Hypothalamus (tissue), 51 donors: Measurements from ENCODE around the gene TOGARAM1.

Source experiments
- DNase-seq, 51 donors: peaks; one replicate each; lab custom pipeline; 2025; lab: John Stamatoyannopoulos, UW

The TOGARAM1 gene

DNA sequence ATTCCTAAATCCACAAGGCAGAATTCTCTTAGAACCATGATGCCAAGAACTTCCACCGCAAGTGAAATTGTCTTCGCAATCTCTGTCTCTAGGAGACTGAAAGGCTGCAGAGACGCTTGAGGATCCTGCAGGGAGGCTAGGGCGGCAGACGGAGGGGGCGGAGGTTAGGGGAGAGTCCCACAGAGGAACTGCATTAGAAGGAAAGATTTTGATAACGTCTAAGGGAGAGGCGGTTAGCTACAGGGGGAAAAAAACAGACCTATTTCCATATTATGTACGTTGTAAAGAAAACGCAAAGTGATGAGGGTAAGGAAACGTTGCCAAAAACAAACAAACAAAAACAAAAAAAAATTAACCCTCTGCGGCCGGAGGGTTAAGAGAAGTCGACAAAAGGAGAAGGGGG lies 838 bp upstream of the TOGARAM1 start:
- peak in 28 of 51 donors; percentile 2 to 50 (median 22) for DNase-seq

DNA sequence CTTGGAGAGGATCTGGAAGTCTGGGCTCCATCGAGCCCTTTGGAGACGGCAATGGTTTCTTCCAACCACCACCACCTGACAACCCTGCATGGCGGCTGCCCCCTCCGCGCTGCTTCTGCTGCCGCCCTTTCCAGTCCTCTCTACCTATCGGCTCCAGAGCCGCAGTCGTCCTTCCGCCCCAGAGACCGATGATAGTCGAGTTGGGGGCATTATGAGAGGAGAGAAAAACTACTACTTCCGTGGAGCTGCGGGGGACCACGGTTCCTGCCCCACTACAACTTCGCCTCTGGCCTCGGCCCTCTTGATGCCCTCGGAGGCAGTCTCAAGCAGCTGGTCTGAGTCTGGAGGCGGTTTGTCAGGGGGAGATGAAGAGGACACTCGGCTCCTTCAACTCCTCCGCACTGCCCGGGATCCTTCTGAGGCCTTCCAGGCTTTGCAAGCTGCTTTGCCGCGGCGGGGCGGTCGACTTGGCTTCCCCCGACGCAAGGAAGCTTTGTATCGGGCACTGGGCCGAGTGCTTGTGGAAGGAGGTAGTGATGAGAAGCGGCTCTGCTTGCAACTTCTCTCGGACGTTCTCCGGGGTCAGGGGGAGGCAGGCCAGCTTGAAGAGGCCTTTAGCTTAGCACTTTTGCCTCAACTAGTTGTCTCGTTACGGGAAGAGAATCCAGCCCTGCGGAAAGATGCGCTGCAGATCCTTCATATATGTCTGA lies 499 bp downstream of the TOGARAM1 start:
- DNase-seq: peak in 39 of 51 donors; percentile 30 to 88 (median 65)

DNA sequence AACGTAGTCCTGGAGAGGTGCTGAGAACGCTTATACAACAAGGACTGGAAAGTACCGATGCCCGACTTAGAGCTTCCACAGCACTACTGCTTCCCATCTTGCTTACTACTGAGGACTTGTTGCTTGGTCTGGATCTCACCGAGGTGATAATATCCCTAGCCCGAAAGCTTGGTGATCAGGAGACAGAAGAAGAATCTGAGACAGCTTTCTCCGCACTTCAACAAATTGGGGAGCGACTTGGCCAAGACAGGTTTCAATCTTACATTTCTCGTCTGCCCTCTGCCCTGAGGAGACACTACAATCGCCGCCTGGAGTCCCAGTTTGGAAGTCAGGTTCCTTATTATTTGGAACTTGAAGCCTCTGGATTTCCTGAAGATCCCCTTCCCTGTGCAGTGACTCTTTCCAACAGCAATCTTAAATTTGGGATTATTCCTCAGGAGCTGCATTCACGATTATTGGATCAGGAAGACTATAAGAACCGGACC lies 1.1 kb downstream of the TOGARAM1 start:
- peak in 3 of 51 donors; percentile 4 to 50 (median 37) for DNase-seq

DNA sequence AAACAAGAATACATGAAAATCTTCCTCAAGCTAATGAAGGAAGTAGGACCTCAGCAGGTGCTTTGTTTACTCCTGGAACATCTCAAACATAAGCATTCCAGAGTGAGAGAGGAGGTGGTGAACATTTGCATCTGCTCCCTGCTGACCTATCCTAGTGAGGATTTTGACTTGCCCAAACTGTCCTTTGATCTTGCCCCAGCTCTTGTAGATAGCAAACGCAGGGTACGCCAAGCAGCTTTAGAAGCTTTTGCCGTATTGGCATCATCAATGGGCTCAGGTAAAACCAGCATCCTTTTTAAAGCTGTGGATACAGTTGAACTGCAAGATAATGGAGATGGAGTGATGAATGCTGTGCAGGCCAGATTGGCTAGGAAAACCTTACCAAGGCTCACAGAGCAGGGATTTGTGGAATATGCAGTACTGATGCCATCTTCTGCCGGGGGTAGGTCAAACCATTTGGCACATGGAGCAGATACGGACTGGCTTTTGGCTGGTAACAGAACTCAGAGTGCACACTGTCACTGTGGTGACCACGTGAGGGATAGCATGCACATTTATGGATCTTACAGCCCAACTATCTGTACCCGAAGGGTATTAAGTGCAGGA lies 1.9 kb downstream of the TOGARAM1 start:
- peak in 19 of 51 donors; percentile 4 to 30 (median 12) for DNase-seq

DNA sequence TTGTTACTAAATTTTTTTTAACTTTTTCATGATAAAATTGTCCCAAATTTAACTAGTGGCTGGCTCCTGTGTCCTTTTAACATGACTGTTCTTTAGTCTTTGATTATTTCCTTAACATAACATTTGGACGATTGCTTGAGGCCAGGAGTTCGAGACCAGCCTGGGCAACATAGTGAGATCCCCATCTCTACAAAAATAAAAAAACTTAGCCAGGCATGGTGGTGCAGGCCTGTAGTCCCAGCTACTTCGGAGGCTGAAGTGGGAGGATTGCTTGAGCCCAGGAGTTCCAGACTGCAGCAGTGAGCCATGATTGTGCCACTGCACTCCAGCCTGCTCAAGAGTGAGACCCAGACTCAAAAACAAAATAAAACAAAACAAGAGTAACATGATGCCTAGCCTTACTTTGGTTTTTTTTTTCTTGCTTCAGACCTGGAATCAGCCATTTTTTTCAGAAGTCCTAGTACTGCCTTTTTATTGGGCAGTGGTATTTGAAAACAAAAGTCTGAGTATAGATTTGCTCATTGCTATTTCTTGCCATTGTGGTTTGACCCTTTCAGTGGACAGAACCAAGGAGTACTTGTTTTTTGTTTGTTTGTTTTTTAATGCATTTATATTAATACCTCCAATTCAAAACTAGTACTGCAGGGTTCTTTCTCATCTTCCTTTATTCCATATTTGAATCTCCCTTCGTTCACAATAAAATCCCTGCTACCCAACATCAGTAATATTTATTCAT lies 4.8 kb downstream of the TOGARAM1 start:
- no peak for DNase-seq

DNA sequence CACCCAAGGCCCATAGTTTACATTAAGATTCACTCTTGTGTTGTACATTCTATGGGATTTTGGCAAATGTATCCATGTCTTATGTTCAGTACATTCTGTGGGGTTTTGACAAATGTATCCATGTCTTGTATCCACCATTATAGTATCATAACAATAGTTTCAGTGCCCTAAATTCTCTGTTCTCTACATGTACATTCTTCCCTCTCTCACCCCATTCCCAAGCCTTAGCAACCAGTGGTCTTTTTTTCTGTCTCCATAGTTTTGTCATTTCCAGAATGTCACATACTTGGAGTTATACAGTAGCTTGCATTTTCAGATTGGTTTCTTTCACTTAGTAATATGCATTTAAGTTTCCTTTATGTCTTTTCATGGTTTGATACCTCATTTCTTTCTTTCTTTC lies 6.7 kb downstream of the TOGARAM1 start:
- no peak for DNase-seq

DNA sequence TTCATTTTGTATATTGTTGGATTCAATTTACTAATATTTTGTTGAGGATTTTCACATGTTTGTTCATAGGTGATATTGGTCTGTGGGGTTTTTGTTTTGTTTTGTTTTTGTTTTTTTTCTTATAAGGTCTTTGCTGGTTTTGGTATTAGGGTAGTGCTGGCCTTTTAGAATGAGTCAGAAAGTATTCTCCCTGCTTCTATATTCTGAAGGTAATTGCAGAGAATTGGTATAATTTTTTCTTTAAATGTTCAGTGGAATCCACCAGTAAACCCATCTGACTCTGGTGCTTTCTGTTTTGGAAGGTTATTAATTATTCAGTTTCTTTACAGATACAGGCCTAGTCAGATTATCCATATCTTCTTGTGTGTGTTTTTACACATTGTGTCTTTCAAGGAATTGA lies 8.9 kb downstream of the TOGARAM1 start:
- DNase-seq: no peak

DNA sequence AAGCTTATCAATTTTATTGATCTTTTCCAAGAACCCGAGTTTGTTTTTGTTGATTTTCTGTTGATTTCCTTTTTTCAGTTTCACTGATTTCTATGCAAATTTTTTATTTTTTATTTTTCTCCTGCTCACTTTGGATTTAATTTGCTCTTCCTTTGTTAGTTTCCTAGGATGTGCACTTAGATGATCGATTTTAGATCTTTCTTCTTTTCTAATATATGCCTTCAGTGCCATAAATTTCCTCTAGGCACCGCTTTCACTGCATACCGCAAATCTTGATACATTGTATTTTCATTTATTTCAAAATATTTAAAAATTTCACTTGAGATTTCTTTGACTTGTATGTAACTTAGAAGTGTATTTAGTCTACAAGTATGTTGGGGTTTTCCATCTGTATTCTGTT lies 9.5 kb downstream of the TOGARAM1 start:
- DNase-seq: no peak

DNA sequence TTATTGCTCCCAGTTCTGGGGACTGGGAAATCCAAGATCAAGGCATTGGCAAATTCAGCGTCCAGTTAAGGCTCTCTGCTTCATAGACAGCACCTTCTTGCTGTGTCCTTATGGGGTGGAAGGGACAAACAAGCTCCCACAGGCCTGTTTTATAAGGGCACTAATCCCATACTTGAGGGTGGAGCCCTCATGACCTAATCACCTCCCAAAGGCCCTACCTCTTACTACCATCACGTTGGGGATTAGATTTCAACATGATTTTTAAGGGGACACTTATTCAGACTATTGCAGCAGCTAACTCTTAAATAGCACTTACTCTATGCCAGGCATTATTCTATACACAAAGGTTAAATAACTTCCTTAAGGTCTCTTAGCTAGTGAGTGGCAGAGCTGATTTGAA lies 17.3 kb downstream of the TOGARAM1 start:
- no peak for DNase-seq

DNA sequence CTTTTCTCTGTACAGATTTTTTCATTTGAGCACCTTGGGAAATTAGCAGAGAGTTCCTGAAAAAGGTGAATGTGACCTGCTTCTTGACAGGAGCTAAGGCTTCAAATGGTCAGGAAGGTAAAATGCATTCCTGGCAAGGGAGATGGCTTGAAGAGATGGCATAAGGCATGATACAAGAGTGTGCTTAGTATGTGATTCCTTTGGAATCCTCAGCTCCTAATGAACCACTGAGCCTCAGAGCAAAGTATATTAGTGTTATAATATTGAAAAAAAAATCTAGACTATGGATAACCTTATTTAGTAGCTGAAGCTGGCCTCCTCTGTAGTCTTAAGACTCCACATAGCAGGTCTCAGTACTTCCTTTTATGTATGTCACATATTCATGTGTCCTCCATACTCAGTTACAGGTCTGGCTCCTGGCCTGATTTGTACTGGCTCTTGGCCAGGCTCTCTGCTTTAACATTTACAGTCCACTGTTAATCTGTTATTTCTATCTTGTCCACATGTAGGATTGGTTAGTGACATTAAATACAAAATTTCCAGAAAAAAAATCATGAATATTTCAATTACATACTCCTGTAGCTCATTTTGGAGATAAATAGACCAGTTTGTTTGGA lies 17.9 kb downstream of the TOGARAM1 start:
- no peak for DNase-seq

DNA sequence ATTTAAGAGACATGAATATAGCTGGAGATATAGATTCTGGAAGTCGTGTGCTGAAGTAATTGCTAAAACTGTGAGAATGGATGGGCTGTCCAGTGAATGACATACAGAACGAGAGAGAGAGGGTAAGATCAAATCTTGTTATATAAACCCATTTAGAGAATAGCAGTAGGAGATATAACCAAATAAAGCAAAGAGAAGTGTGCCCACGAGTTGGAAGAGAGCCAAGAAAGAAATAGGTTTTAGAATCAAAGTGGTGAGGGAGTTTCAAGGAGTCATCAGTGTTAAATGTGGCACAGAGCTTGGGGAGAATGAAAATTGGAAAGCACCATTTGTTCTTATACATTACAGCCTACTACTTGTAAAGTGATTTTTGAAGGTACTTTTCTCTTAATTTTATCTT lies 19.2 kb downstream of the TOGARAM1 start:
- DNase-seq: no peak

DNA sequence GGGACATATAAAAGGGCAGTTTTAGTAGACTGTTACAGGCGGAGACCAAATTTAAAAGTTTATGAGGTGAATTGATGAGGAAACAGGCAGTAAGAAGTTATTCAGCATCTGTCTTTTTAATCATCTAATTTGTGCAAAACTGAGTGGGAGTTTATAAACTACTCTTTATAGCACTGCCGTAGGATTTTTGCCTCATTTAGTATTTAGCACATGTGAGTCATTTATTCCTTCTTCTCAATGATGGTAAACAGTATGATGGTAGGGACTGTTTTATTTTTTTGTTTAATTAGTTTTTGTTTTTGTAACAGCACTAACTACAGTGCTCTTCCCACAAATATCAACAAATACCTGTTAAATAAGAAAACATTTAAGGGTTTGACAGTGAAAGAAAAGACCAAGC lies 20.6 kb downstream of the TOGARAM1 start:
- no peak for DNase-seq

DNA sequence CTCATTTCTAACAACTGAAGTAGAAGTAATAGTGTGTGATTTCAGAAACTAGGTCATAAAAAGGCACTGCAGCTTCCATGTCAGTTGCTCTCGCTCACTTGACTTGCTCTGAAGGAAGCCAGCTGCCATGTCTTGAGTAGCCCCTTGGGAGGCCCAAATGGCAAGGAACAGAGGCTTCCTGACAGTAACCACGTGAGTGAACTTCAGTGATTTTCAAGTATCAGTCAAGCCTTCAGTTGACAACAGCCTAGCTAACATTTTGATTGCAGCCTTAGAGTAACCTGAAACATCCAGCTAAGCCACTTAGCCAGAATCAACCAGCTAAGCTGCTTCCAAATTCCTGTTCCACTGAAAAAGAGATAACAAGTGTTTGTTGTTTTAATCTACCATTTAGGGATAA lies 26.7 kb downstream of the TOGARAM1 start:
- DNase-seq: no peak

DNA sequence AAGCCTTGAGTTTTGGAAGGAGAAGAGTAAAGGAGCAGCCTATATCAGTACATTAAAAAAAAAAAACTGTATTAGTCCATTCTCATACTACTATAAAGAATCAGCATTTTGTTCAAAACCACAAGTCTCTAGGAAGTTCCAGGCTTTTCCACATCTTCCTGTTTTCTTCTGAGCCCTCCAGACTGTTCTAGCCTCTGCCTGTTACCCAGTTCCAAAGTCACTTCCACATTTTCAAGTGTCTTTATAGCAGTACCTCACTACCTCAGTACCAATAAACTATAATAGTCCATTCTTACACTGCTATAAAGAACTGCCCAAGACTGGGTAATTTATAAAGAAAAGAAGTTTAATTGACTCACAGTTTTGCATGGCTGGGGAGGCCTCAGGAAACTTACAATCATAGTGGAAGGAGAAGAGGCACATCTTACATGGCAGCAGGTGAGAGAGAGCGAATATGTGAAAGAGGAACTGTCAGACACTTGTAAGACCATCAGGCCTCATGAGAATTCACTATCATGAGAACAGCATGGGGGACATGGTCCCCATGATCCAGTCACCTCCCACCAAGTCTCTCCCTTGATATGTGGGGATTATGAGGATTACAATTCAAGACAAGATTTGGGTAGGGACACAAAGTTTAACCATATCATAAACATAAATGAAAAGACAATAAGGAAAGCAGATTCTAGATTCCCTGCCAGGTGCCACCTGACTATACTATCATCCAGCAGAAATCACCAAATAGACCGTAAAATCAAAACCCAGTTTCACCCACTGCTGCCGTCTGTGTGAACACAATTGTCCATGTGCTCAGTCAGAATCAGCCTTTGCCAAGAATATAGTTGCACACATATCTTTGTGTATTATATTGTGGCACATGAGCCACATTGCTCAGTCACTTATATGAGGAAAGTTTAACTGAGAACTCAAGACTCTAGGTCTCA lies 27.8 kb downstream of the TOGARAM1 start:
- no peak for DNase-seq

DNA sequence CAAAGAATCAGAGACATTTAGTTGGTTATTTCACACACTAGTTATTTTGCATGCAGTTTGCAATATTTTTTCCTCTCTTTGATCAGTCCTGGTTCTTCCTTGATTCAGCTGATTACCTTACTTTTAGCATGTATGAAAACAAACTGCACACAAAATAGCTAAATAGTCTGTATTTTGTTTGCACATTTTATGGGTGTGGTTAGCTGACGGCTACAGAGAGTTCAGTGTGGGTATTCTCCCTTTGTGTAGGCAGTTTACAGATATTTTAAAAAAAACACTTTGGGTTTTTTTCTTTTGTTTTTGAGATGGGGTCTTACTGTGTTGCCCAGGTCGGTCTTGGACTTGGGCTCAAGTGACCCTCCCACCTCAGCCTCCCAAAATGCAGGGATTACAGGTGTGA lies 28.5 kb downstream of the TOGARAM1 start:
- no peak for DNase-seq

DNA sequence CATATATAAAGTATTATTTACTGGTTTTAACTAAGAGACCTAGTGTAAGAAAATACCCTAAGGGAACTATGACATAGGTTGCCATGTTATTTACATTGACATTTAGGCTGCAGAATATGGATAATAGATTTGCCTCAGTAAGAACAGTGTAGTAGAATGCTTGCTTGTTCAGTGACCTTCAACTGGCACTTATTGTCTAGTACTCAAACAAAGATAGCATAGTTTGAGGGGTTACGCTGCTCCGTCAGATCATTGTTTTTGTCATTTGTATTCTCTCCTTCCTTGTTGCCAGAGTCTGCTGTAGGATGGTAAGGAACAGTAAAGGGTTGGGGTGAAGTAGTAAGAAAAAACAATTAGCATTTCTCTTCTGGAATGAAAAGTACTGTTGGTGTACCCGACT lies 33.2 kb downstream of the TOGARAM1 start:
- peak in 7 of 51 donors; percentile 1 to 72 (median 12) for DNase-seq

DNA sequence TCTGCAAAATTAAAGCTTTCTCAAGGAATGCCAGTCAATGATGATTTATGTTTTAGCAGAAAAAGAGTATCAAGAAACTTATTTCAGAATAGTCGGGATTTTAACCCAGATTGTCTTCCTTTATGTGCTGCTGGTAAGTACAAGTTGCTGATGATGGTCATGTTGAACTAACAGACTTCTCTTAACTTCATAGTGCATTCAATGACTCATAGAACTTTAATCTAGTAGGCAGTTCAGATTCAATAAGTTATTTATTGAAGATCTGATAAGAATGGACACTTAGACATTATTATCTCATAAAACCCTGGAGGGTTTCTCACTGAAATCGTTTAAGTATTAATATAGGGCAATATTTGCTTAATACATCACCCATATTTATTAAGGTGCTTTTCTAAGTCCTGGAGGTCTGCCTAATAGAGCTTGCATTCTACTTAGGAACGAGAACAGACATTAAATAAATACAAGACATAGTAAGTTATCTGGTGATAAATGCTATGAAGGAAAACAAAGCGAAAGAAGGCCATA lies 33.8 kb downstream of the TOGARAM1 start:
- DNase-seq: peak in 1 of 51 donors; percentile 2

DNA sequence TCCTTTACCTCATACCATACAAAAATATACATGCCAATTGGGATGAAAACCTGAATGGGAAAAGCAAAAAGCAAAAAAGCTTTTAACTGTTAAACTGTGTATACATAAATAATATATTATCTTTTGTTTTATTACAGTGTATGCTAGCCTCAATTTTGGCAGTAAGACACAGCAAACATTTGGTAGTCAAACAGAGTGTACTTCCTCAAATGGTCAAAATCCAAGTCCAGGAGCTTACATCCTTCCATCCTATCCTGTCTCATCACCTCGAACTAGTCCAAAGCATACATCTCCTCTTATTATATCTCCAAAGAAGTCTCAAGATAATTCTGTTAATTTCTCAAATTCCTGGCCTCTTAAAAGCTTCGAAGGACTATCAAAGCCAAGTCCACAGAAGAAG lies 41.9 kb downstream of the TOGARAM1 start:
- no peak for DNase-seq

DNA sequence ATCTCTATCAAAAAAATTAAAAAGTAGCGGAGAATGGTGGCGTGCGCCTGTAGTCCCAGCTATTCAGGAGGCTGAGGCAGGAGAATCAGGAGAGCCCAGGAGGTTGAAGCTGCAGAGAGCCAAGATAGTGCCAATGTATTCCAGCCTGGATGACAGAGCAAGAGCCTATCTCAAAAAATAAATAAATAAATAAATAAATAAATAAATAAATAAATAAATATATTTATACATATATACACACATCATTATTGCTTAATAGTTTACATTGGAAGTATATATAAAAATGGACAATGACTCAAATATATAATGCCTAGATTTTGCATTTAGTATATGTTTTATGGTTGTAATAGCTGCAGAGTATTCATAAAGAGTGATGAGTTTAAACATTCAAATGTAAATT lies 53.1 kb downstream of the TOGARAM1 start:
- DNase-seq: no peak

DNA sequence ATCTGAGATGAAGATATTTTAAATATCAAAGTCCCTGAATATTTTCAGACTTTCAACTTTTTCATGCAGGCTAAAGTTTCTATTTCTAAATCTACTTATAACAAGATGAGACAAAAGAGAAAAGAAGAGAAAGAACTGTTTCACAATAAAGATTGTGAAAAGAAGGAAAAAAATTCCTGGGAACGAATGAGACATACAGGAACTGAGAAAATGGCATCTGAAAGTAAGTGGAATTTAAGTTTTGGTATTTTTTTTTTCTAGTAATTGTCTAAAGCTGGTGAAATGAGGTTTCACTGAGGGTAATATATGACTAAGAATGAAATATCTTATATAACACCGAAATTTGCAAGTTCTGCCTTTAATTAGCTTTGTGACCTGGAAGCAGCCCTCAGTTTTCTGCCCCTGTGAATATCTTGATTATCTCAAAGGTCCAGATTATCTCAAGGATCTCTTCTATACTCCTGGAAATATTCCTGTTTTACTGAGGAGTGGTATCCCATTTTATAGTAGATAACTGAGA lies 66.2 kb downstream of the TOGARAM1 start:
- DNase-seq: no peak
